Skin of body (tissue), 2 donors: ENCODE data around the gene GMDS. TPM values are rescaled to one million over a fixed set of nuclear protein-coding genes. Genes with fewer than 3 reads are reported as not detected.

Experiments
- DNase-seq: peaks from one replicate; lab custom pipeline; 2025; lab: John Stamatoyannopoulos, UW
- total RNA-seq: library from RNA; depleted of rRNA; stranded (reverse); fragments of >200 nt; gene quantifications from one replicate; pipeline ENCODE4 v1.2.3, GENCODE V29; 2014

The GMDS gene
- total RNA-seq, 1 donor from 2014 or later, result 12.5 TPM

- no peak for DNase-seq
These were observed 110.9 kb downstream of the GMDS start for GRCh38 chr6:2134554-2134953.

- DNase-seq, result no peak
These were observed 111.6 kb downstream of the GMDS start for GRCh38 chr6:2133716-2134310.

- no peak for DNase-seq
These were observed 112.5 kb downstream of the GMDS start for GRCh38 chr6:2132916-2133315.

GRCh38 chr6:2132416-2132815, 113.0 kb downstream of the GMDS start:
- DNase-seq, result no peak

- DNase-seq, result no peak
These were observed 116.2 kb downstream of the GMDS start for GRCh38 chr6:2129182-2129621.

GRCh38 chr6:2127484-2127911, 117.9 kb downstream of the GMDS start:
- DNase-seq, result no peak

- no peak for DNase-seq
These were observed 119.1 kb downstream of the GMDS start for GRCh38 chr6:2126351-2126750.

- no peak for DNase-seq
These were observed 120.2 kb downstream of the GMDS start for GRCh38 chr6:2125158-2125557.

GRCh38 chr6:2124260-2124709, 121.1 kb downstream of the GMDS start:
- DNase-seq, result no peak

GRCh38 chr6:2120912-2121311, 124.5 kb downstream of the GMDS start:
- no peak for DNase-seq

- DNase-seq, result no peak
These were observed 126.1 kb downstream of the GMDS start for GRCh38 chr6:2119275-2119674.

- DNase-seq, result no peak
These were observed 127.3 kb downstream of the GMDS start for GRCh38 chr6:2118136-2118535.

- no peak for DNase-seq
These were observed 128.0 kb downstream of the GMDS start for GRCh38 chr6:2117447-2117846.

- DNase-seq, result no peak
These were observed 128.9 kb downstream of the GMDS start for GRCh38 chr6:2116496-2116895.

GRCh38 chr6:2114100-2114499, 131.3 kb downstream of the GMDS start:
- DNase-seq, result no peak

GRCh38 chr6:2111162-2111677, 134.2 kb downstream of the GMDS start:
- no peak for DNase-seq

GRCh38 chr6:2110504-2110903, 134.9 kb downstream of the GMDS start:
- DNase-seq, result no peak

GRCh38 chr6:2109796-2110195, 135.6 kb downstream of the GMDS start:
- DNase-seq, result no peak

GRCh38 chr6:2108700-2109306, 136.6 kb downstream of the GMDS start:
- no peak for DNase-seq

- DNase-seq, result no peak
These were observed 140.9 kb downstream of the GMDS start for GRCh38 chr6:2104524-2104880.

GRCh38 chr6:2103765-2104523, 141.5 kb downstream of the GMDS start:
- peak; percentile 68 for DNase-seq

GRCh38 chr6:2102966-2103365, 142.4 kb downstream of the GMDS start:
- DNase-seq, result no peak
